CD4-positive, CD25-positive, alpha-beta regulatory T cell (primary cell): ENCODE measurements around the gene GPRC6A. TPM values are rescaled to one million over a fixed set of nuclear protein-coding genes. Genes with fewer than 3 reads are reported as not detected.
"Not testable (repeated sequence)": the region's sequence is repeated elsewhere in the genome, so short reads cannot be mapped to it uniquely, and the experiment has no call there.

ENCODE experiments used
- ATAC-seq, 2 donors: fragments of 150-1000 bp; cut with Tn5 transposase; one replicate each; pipeline ENCODE4 v1.10.0; 2021; ENCODE audit warnings: low read depth in 2 of 2, moderate number of reproducible peaks in 2 of 2, moderate library complexity in 1 of 2
- DNase-seq, 3 donors: peaks; one replicate each; pipeline versions ENCODE4 v3.0.0 to v3.0.0-alpha.2; 2012 to 2022; ENCODE audit warnings: mixed read lengths in 1 of 3
- H3K27ac ChIP-seq: one replicate; pipeline ENCODE4 v1.7.0; 2013; ENCODE audit warnings: mild to moderate bottlenecking, low read length; ENCODE audit not compliant: insufficient read depth, poor library complexity, severe bottlenecking
- H3K27me3 ChIP-seq: one replicate; pipeline ENCODE4 v1.7.0; 2013; ENCODE audit warnings: low read length; ENCODE audit not compliant: control insufficient read depth, insufficient read depth
- H3K36me3 ChIP-seq: one replicate; pipeline ENCODE4 v1.7.0; 2013; ENCODE audit warnings: mild to moderate bottlenecking, low read length, moderate library complexity; ENCODE audit not compliant: control insufficient read depth, insufficient read depth
- H3K4me1 ChIP-seq: 2 replicates; pipeline ENCODE4 v1.7.0; 2013; ENCODE audit warnings: mild to moderate bottlenecking, low read length; ENCODE audit not compliant: insufficient read depth, control insufficient read depth, poor library complexity, severe bottlenecking
- H3K4me3 ChIP-seq: one replicate; pipeline ENCODE4 v1.7.0; 2013; ENCODE audit warnings: low read depth, mild to moderate bottlenecking, low read length, moderate library complexity
- H3K9me3 ChIP-seq, 2 experiments: 1 replicate in 1 of 2; 2 replicates in 1 of 2; pipeline ENCODE4 v1.7.0; 2013; ENCODE audit warnings: low read length in 2 of 2, mild to moderate bottlenecking in 1 of 2, moderate library complexity in 1 of 2; ENCODE audit not compliant: control insufficient read depth in 2 of 2
- H3K27ac Mint-ChIP-seq, 3 donors: one replicate each; pipeline ENCODE4 v1.8.0; 2020 to 2022; ENCODE audit warnings: mild to moderate bottlenecking in 3 of 3, mixed read lengths in 3 of 3, moderate library complexity in 2 of 3
- H3K27me3 Mint-ChIP-seq: one replicate; pipeline ENCODE4 v1.8.0; 2022; ENCODE audit warnings: mild to moderate bottlenecking, mixed read lengths
- H3K36me3 Mint-ChIP-seq: one replicate; pipeline ENCODE4 v1.8.0; 2020; ENCODE audit warnings: mixed read lengths
- H3K4me1 Mint-ChIP-seq, 4 donors: one replicate each; pipeline ENCODE4 v1.8.0; 2020 to 2022; ENCODE audit warnings: mixed read lengths in 4 of 4, mild to moderate bottlenecking in 1 of 4
- H3K4me3 Mint-ChIP-seq, 4 donors: one replicate each; pipeline ENCODE4 v1.8.0; 2020 to 2022; ENCODE audit warnings: mild to moderate bottlenecking in 4 of 4, mixed read lengths in 4 of 4, moderate library complexity in 3 of 4
- H3K9me3 Mint-ChIP-seq, 7 donors: one replicate each; pipeline ENCODE4 v1.8.0; 2020 to 2022; ENCODE audit warnings: mixed read lengths in 7 of 7, mild to moderate bottlenecking in 3 of 7, moderate library complexity in 2 of 7
- polyA plus RNA-seq, 4 donors: library from polyadenylated mRNA; unstranded; fragments of 300-500 nt; fragmentation: Illumina TruSeq; gene quantifications; one replicate each; pipeline ENCODE4 v1.2.3, GENCODE V29; 2021
- total RNA-seq: library from RNA; stranded (reverse); gene quantifications from one replicate; pipeline ENCODE4 v1.2.3, GENCODE V29; 2022

GPRC6A gene
- total and polyA plus RNA-seq, 5 donors from 2014 or later = not detected

DNA sequence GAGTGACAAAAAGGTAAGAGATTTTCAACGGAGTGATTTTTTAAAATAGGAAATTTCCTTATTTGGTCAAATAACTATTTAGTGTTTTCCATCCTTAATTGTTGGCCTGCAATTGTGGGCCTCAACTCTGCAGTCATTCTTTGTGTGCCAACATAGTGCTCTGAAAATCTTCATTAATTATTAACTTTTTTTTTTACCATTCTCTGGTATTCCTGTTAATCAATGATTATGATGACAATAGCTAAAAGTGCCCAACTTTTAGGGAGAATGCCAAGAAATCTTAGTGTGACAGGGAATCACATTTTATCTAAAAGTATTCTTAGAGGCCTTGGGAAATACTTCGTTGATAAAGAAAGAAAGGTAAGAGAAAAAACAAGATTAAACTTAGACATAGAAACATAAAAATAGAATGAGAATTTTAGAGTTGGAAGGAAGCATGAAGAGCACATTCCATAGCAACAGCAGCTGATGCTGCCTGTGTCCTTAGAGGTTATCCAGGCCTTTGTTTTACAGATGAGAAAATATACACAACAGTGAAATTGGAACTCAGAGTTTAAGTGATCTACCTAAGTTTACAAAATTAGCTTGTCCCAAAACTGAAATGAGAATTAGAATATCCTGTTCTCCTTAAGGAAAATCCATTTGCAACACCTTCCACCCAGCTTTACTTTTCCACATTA lies 1.2 kb downstream of the GPRC6A start:
- H3K36me3 Mint-ChIP-seq = no peaks in the 10 kb centered on the region
- H3K4me3 Mint-ChIP-seq = no peak overlapping the region
- Histone ChIP-seq H3K27me3 (no peaks in the 10 kb centered on the region), H3K4me3 (no peak overlapping the region), H3K9me3 (no peaks in the 10 kb centered on the region), H3K27ac (no peak overlapping the region), H3K36me3 (no peaks in the 10 kb centered on the region), H3K4me1 (no peaks in the 10 kb centered on the region)
- ATAC-seq (no peak), DNase-seq (no peak)
- no peaks in the 10 kb centered on the region for H3K4me1 Mint-ChIP-seq
- no peaks in the 10 kb centered on the region for H3K27me3 Mint-ChIP-seq
- no peak overlapping the region for H3K27ac Mint-ChIP-seq
- peaks cover 0 to 18% (median 4%) of the 10 kb centered on the region in 7 donors for H3K9me3 Mint-ChIP-seq

DNA sequence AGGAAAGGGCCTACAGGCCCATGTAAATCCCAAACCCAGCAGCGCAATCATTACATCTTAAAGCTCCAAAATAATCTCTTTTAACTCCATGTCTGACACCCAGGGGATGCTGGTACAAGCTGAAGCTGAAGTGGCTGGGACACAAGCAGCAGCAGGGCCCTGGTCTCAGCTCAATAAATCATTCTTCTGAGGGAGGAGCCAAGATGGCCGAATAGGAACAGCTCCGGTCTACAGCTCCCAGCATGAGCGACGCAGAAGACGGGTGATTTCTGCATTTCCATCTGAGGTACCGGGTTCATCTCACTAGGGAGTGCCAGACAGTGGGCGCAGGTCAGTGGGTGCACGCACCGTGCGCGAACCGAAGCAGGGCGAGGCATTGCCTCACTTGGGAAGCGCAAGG lies 12.5 kb downstream of the GPRC6A start:
- not testable (repeated sequence) for H3K36me3 Mint-ChIP-seq, DNase-seq, ATAC-seq, H3K9me3 ChIP-seq, H3K4me3 ChIP-seq, H3K27ac ChIP-seq, H3K27ac Mint-ChIP-seq, H3K4me1 ChIP-seq, H3K4me1 Mint-ChIP-seq, H3K4me3 Mint-ChIP-seq, H3K36me3 ChIP-seq, H3K27me3 ChIP-seq, H3K27me3 Mint-ChIP-seq
- H3K9me3 Mint-ChIP-seq = peaks cover 3 to 28% (median 6%) of the 10 kb centered on the region in 7 donors

DNA sequence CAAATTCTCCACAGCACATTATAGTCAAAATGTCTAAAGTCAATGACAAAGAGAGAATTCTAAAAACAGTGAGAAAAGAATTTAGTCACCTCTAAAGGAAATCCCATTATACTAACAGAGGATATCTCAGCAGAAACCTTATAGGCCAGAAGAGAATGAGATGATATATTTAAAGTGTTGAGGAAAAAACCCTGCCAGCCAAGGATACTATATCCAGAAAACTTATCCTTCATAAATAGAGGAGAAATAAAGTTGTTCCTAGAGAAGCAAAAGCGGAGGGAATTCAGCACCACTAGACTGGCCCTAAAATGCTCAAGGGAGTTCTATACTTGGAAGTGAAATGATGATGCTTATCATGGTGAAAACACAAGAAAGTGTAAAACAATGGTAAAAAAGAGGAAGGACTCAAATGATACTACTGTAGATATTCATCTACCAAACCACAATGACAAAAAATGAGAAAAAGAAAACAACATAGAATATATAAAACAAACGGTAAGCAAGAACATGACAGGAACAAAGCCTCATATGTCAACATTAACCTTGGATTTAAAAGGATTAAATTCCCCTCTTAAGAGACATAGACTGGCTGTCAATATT lies 16.7 kb downstream of the GPRC6A start:
- ATAC-seq (no peak), DNase-seq (no peak)
- Histone ChIP-seq H3K27me3 (peaks cover 1% of the 10 kb centered on the region), H3K4me3 (no peak overlapping the region), H3K36me3 (no peaks in the 10 kb centered on the region), H3K9me3 (peaks cover 4 to 5% of the 10 kb centered on the region in 2 experiments), H3K4me1 (no peaks in the 10 kb centered on the region), H3K27ac (no peak overlapping the region)
- H3K27ac Mint-ChIP-seq = no peak overlapping the region
- H3K9me3 Mint-ChIP-seq = peaks cover 2 to 32% (median 7%) of the 10 kb centered on the region in 7 donors
- no peaks in the 10 kb centered on the region for H3K27me3 Mint-ChIP-seq
- H3K36me3 Mint-ChIP-seq = no peaks in the 10 kb centered on the region
- no peak overlapping the region for H3K4me3 Mint-ChIP-seq
- no peaks in the 10 kb centered on the region for H3K4me1 Mint-ChIP-seq

DNA sequence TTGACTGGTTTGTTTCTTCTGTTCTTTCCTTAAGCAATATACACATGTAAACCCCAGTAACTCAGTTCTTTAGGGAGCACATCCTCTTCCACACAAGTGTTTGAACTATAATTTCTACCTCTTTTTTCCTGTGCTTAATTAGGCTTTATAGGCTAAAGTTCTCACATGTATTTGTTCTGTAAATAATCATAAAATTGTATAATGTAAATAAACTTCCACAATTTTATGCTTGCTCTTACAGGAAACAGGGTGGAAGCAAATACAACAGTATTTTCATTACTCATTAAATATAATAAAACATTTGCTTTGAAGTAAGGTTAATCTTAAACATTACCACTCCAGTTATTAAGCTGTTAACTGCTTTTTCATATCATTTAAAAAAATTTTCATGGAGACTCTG lies 26.9 kb downstream of the GPRC6A start:
- Histone ChIP-seq H3K4me1 (no peaks in the 10 kb centered on the region), H3K36me3 (no peaks in the 10 kb centered on the region), H3K27me3 (no peaks in the 10 kb centered on the region), H3K4me3 (no peak overlapping the region), H3K9me3 (no peaks in the 10 kb centered on the region), H3K27ac (no peak overlapping the region)
- no peak overlapping the region for H3K4me3 Mint-ChIP-seq
- H3K27ac Mint-ChIP-seq = no peak overlapping the region
- no peaks in the 10 kb centered on the region for H3K4me1 Mint-ChIP-seq
- DNase-seq (no peak), ATAC-seq (no peak)
- peaks cover 0 to 8% (median 0%) of the 10 kb centered on the region in 7 donors for H3K9me3 Mint-ChIP-seq
- peaks cover 14% of the 10 kb centered on the region for H3K27me3 Mint-ChIP-seq
- no peaks in the 10 kb centered on the region for H3K36me3 Mint-ChIP-seq

DNA sequence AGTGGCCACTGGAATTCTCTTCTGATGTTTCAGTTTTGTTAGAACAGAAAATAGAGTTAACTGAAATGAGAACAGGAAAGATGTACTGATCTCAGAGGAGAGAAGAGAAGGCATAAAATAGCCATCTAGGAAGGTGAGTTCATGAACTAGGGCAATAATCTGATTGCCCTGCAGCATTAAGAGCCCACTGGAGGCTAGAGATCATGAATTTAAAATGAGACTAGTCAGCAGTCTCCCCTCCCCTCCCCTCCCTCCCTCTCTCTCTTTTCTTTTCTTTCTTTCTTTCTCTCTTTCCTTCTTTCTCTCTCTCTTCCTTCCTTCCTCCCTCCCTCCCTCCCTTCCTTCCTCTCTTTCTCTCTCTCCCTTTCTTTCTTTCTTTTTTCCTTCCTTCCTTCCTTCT lies 28.9 kb downstream of the GPRC6A start:
- Histone ChIP-seq H3K4me3 (no peak overlapping the region), H3K36me3 (no peaks in the 10 kb centered on the region), H3K27ac (no peak overlapping the region), H3K4me1 (no peaks in the 10 kb centered on the region), H3K9me3 (no peaks in the 10 kb centered on the region), H3K27me3 (no peaks in the 10 kb centered on the region)
- no peak overlapping the region for H3K27ac Mint-ChIP-seq
- DNase-seq (no peak), ATAC-seq (no peak)
- peaks cover 0 to 9% (median 0%) of the 10 kb centered on the region in 7 donors for H3K9me3 Mint-ChIP-seq
- H3K4me1 Mint-ChIP-seq = no peaks in the 10 kb centered on the region
- peaks cover 14% of the 10 kb centered on the region for H3K27me3 Mint-ChIP-seq
- no peak overlapping the region for H3K4me3 Mint-ChIP-seq
- H3K36me3 Mint-ChIP-seq = no peaks in the 10 kb centered on the region

DNA sequence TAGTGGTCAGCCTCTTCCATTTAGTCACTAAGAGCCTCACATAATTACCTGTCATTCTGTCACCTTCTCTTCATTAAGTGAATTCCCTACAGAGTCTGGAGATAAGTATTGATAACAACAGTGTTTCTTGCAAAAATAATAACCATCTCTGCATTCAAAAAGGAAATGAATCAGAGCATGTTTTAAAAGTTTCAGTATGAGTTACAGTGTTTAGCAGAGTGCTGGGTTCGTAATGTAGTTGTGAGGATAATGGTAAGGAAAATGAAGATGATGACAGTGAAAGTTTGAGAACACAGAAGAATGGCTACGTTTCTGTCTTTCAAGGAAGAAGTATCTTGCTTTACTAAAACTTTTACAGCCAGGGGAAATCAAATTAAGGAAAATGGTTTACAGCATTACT lies 31.3 kb downstream of the GPRC6A start:
- no peaks in the 10 kb centered on the region for H3K4me1 ChIP-seq
- H3K36me3 Mint-ChIP-seq = no peaks in the 10 kb centered on the region
- ATAC-seq (no peak), DNase-seq (no peak)
- peaks cover 0 to 5% (median 0%) of the 10 kb centered on the region in 7 donors for H3K9me3 Mint-ChIP-seq
- H3K4me3 ChIP-seq = no peak overlapping the region
- peaks cover 8% of the 10 kb centered on the region for H3K27me3 Mint-ChIP-seq
- no peaks in the 10 kb centered on the region for H3K9me3 ChIP-seq
- no peaks in the 10 kb centered on the region for H3K36me3 ChIP-seq
- peaks cover 0 to 5% (median 0%) of the 10 kb centered on the region in 4 donors for H3K4me1 Mint-ChIP-seq
- H3K27ac ChIP-seq = no peak overlapping the region
- no peak overlapping the region for H3K27ac Mint-ChIP-seq
- no peaks in the 10 kb centered on the region for H3K27me3 ChIP-seq
- H3K4me3 Mint-ChIP-seq = no peak overlapping the region

DNA sequence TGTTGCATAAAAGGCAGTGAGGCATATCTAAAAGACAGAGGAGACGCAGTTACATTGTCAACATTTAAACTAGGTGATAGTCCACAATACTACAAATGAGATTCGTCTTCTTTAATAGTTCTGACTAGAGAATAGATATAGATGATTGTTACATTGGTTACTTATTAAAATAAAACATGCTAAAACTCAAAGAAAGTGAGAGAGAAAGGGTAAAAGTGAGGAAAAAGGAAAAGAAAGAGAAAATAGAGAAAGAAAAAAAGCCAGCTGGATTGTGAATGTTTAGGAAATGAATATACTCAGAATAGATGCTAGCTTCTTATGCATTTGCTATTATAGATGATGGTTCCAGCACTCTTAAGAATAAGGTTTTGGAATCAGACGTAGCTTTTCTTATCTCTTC lies 35.7 kb downstream of the GPRC6A start:
- Mint-ChIP-seq H3K9me3 (peaks cover 0 to 3% (median 0%) of the 10 kb centered on the region in 7 donors), H3K27ac (no peak overlapping the region), H3K27me3 (peaks cover 4% of the 10 kb centered on the region), H3K4me1 (peaks cover 0 to 5% (median 0%) of the 10 kb centered on the region in 4 donors), H3K4me3 (no peak overlapping the region), H3K36me3 (no peaks in the 10 kb centered on the region)
- ATAC-seq (no peak), DNase-seq (no peak)
- Histone ChIP-seq H3K27me3 (peaks cover 2% of the 10 kb centered on the region), H3K4me3 (no peak overlapping the region), H3K4me1 (no peaks in the 10 kb centered on the region), H3K27ac (no peak overlapping the region), H3K36me3 (no peaks in the 10 kb centered on the region), H3K9me3 (no peaks in the 10 kb centered on the region)

DNA sequence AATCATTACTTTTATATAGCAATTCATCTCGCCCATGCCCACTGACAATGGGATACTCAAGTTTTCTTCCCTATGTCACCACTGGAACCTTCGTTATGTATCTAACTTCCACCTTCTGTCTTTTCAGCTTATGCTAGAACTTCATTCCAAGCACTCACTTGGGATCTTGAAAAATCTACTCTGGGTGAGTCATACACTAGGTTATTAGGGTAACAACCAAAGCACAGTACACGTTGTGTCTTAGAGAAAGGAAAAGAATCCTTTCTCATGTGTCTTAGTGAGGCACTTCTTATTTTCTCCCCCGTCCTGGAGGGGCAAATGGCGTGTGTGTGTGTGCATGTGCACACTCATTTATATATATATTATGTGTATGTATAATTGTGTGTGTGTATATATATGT lies 45.0 kb downstream of the GPRC6A start:
- Mint-ChIP-seq H3K36me3 (no peaks in the 10 kb centered on the region), H3K27me3 (peaks cover 12% of the 10 kb centered on the region), H3K4me1 (no peaks in the 10 kb centered on the region), H3K27ac (no peak overlapping the region), H3K9me3 (peaks cover 0 to 2% (median 0%) of the 10 kb centered on the region in 7 donors), H3K4me3 (no peak overlapping the region)
- no peaks in the 10 kb centered on the region for H3K9me3 ChIP-seq
- H3K4me1 ChIP-seq = no peaks in the 10 kb centered on the region
- H3K27ac ChIP-seq = no peak overlapping the region
- no peak overlapping the region for H3K4me3 ChIP-seq
- H3K36me3 ChIP-seq = no peaks in the 10 kb centered on the region
- no peak for DNase-seq
- no peak for ATAC-seq
- H3K27me3 ChIP-seq = no peaks in the 10 kb centered on the region
